ENCODE data around the gene TRABD2B. TPM values are rescaled to one million over a fixed set of nuclear protein-coding genes. Genes with fewer than 3 reads are reported as not detected.

The TRABD2B gene
- total RNA-seq, 1 donor from 2014 or later = 0.89 TPM

- no peaks in the 10 kb centered on the region for H3K36me3 ChIP-seq (ENCODE audit: insufficient read depth, low read length)
- no peaks in the 10 kb centered on the region for H3K9me3 ChIP-seq (ENCODE audit: insufficient read depth, low read depth, low read length)
- H3K4me2 ChIP-seq (ENCODE audit: low read length) = no peak overlapping the region
- H3K79me2 ChIP-seq (ENCODE audit: insufficient read depth, low read length) = no peaks in the 10 kb centered on the region
- H3K9me3 Mint-ChIP-seq (ENCODE audit: unreplicated experiment) = peaks cover 3% of the 10 kb centered on the region
- no peaks in the 10 kb centered on the region for H3K36me3 Mint-ChIP-seq (ENCODE audit: low read depth, unreplicated experiment)
- H3K27me3 ChIP-seq (ENCODE audit: insufficient read depth, low read length) = no peaks in the 10 kb centered on the region
- no peak overlapping the region for H3K27ac ChIP-seq (ENCODE audit: low read depth, low read length)
- FAIRE-seq = no peak
- H3K9ac ChIP-seq (ENCODE audit: low read length) = no peak overlapping the region
- H3K4me3 Mint-ChIP-seq (ENCODE audit: unreplicated experiment) = no peak overlapping the region
- H2AFZ ChIP-seq (ENCODE audit: low read depth, low read length) = no peak overlapping the region
- no peaks in the 10 kb centered on the region for H3K4me1 ChIP-seq (ENCODE audit: insufficient read depth, low read length)
- H3K4me3 ChIP-seq (ENCODE audit: insufficient read depth, low read depth, low read length) = no peak overlapping the region
- no peak for DNase-seq (ENCODE audit: low read depth)
- no peaks in the 10 kb centered on the region for H3K4me1 Mint-ChIP-seq (ENCODE audit: low read depth, unreplicated experiment)
- H3K27me3 Mint-ChIP-seq (ENCODE audit: low read depth, unreplicated experiment) = peaks cover 6% of the 10 kb centered on the region
- TF ChIP-seq CTCF (IDR thresholded peaks at IDR 0.05; ENCODE audit: insufficient read depth, low read depth, low read length) = no peak
- TF ChIP-seq EZH2 (IDR thresholded peaks at IDR 0.05; ENCODE audit: insufficient read depth, low read length) = no peak
- H3K27ac Mint-ChIP-seq (ENCODE audit: unreplicated experiment) = no peak overlapping the region
- H4K20me1 ChIP-seq (ENCODE audit: insufficient read depth, low read length) = no peaks in the 10 kb centered on the region
Measured at GRCh38 chr1:47976267-47976666, 20.9 kb downstream of the TRABD2B start.

- Histone ChIP-seq H3K27me3 (ENCODE audit: insufficient read depth, low read length) (no peaks in the 10 kb centered on the region), H3K9ac (ENCODE audit: low read length) (no peak overlapping the region), H3K4me2 (ENCODE audit: low read length) (no peak overlapping the region), H4K20me1 (ENCODE audit: insufficient read depth, low read length) (no peaks in the 10 kb centered on the region), H3K4me3 (ENCODE audit: insufficient read depth, low read depth, low read length) (no peak overlapping the region), H2AFZ (ENCODE audit: low read depth, low read length) (no peak overlapping the region), H3K4me1 (ENCODE audit: insufficient read depth, low read length) (no peaks in the 10 kb centered on the region), H3K9me3 (ENCODE audit: insufficient read depth, low read depth, low read length) (no peaks in the 10 kb centered on the region), H3K79me2 (ENCODE audit: insufficient read depth, low read length) (no peaks in the 10 kb centered on the region), H3K27ac (ENCODE audit: low read depth, low read length) (no peak overlapping the region), H3K36me3 (ENCODE audit: insufficient read depth, low read length) (no peaks in the 10 kb centered on the region)
- peaks cover 5% of the 10 kb centered on the region for H3K27me3 Mint-ChIP-seq (ENCODE audit: low read depth, unreplicated experiment)
- TF ChIP-seq EZH2 (IDR thresholded peaks at IDR 0.05; ENCODE audit: insufficient read depth, low read length) (no peak), CTCF (IDR thresholded peaks at IDR 0.05; ENCODE audit: insufficient read depth, low read depth, low read length) (no peak)
- peaks cover 2% of the 10 kb centered on the region for H3K4me1 Mint-ChIP-seq (ENCODE audit: low read depth, unreplicated experiment)
- no peaks in the 10 kb centered on the region for H3K36me3 Mint-ChIP-seq (ENCODE audit: low read depth, unreplicated experiment)
- no peak overlapping the region for H3K4me3 Mint-ChIP-seq (ENCODE audit: unreplicated experiment)
- H3K27ac Mint-ChIP-seq (ENCODE audit: unreplicated experiment) = no peak overlapping the region
- peaks cover 3% of the 10 kb centered on the region for H3K9me3 Mint-ChIP-seq (ENCODE audit: unreplicated experiment)
- DNase-seq (ENCODE audit: low read depth) (no peak), FAIRE-seq (no peak)
Measured at GRCh38 chr1:47975302-47975921, 21.8 kb downstream of the TRABD2B start.

- H3K4me1 Mint-ChIP-seq (ENCODE audit: low read depth, unreplicated experiment) = peaks cover 5% of the 10 kb centered on the region
- TF ChIP-seq EZH2 (IDR thresholded peaks at IDR 0.05; ENCODE audit: insufficient read depth, low read length) = no peak
- FAIRE-seq (no peak), DNase-seq (ENCODE audit: low read depth) (no peak)
- peaks cover 2% of the 10 kb centered on the region for H3K36me3 Mint-ChIP-seq (ENCODE audit: low read depth, unreplicated experiment)
- H3K9ac ChIP-seq (ENCODE audit: low read length) = no peak overlapping the region
- no peak overlapping the region for H3K27ac Mint-ChIP-seq (ENCODE audit: unreplicated experiment)
- peaks cover 2% of the 10 kb centered on the region for H3K9me3 Mint-ChIP-seq (ENCODE audit: unreplicated experiment)
- no peaks in the 10 kb centered on the region for H3K27me3 ChIP-seq (ENCODE audit: insufficient read depth, low read length)
- no peak overlapping the region for H3K4me2 ChIP-seq (ENCODE audit: low read length)
- no peaks in the 10 kb centered on the region for H3K9me3 ChIP-seq (ENCODE audit: insufficient read depth, low read depth, low read length)
- H3K4me3 Mint-ChIP-seq (ENCODE audit: unreplicated experiment) = no peak overlapping the region
- peaks cover 9% of the 10 kb centered on the region for H3K27me3 Mint-ChIP-seq (ENCODE audit: low read depth, unreplicated experiment)
- H3K4me3 ChIP-seq (ENCODE audit: insufficient read depth, low read depth, low read length) = no peak overlapping the region
- no peaks in the 10 kb centered on the region for H3K79me2 ChIP-seq (ENCODE audit: insufficient read depth, low read length)
- no peaks in the 10 kb centered on the region for H3K4me1 ChIP-seq (ENCODE audit: insufficient read depth, low read length)
- H3K27ac ChIP-seq (ENCODE audit: low read depth, low read length) = no peak overlapping the region
- no peaks in the 10 kb centered on the region for H3K36me3 ChIP-seq (ENCODE audit: insufficient read depth, low read length)
- H4K20me1 ChIP-seq (ENCODE audit: insufficient read depth, low read length) = no peaks in the 10 kb centered on the region
- no peak overlapping the region for H2AFZ ChIP-seq (ENCODE audit: low read depth, low read length)
Measured at GRCh38 chr1:47972864-47973432, 24.2 kb downstream of the TRABD2B start.
